ENCODE results near the gene CDH23.

The CDH23 gene

DNA sequence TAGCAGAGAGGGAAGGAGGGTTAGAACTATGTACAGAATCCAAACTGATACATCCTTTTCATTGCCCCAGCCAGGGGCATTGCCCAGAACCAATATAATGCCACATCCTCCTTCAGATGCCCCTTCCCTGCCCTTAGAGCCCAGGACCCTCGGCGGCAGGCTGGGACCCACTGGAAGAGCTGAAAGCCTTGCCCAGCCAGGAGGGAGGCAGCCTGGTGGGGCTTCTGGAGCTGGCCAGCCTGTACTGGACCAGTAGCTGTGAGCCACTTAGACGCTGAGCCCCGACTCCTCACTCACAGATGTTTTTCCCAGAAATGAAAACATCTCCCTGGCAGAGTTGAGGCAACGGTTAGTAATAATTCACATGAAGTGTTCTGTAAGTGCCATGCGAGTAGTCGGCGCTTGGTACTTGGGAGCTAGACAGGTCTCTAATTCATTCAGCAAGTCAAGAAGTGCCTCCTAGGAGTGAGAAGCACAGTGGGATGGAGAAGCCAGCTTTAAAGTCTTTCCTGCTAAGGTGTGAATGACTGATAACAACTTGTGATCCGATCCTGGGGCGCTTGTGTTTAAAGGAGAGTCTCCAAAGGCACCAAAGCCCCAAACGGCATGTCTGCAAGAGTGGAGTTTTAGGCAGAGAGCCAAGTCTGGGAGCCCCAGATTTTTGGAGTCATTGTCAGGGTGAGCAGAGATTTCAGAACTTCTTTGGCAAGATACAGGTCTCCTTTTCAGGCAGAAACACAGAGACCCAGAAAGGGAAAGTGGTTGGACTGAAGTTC lies 366.8 kb downstream of the CDH23 start:
- Mint-ChIP-seq H3K4me3 (no peak overlapping the region), H3K27me3 (ENCODE audit: low read depth, poor library complexity) (peaks cover 11% of the 10 kb centered on the region), H3K9me3 (no peaks in the 10 kb centered on the region), H3K27ac (no peak overlapping the region), H3K36me3 (ENCODE audit: low read depth) (no peaks in the 10 kb centered on the region), H3K4me1 (peaks cover 29% of the 10 kb centered on the region)
- TF ChIP-seq, protein P1, sequence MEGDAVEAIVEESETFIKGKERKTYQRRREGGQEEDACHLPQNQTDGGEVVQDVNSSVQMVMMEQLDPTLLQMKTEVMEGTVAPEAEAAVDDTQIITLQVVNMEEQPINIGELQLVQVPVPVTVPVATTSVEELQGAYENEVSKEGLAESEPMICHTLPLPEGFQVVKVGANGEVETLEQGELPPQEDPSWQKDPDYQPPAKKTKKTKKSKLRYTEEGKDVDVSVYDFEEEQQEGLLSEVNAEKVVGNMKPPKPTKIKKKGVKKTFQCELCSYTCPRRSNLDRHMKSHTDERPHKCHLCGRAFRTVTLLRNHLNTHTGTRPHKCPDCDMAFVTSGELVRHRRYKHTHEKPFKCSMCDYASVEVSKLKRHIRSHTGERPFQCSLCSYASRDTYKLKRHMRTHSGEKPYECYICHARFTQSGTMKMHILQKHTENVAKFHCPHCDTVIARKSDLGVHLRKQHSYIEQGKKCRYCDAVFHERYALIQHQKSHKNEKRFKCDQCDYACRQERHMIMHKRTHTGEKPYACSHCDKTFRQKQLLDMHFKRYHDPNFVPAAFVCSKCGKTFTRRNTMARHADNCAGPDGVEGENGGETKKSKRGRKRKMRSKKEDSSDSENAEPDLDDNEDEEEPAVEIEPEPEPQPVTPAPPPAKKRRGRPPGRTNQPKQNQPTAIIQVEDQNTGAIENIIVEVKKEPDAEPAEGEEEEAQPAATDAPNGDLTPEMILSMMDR (IDR thresholded peaks at IDR 0.05) = no peak
- no peak for DNase-seq

DNA sequence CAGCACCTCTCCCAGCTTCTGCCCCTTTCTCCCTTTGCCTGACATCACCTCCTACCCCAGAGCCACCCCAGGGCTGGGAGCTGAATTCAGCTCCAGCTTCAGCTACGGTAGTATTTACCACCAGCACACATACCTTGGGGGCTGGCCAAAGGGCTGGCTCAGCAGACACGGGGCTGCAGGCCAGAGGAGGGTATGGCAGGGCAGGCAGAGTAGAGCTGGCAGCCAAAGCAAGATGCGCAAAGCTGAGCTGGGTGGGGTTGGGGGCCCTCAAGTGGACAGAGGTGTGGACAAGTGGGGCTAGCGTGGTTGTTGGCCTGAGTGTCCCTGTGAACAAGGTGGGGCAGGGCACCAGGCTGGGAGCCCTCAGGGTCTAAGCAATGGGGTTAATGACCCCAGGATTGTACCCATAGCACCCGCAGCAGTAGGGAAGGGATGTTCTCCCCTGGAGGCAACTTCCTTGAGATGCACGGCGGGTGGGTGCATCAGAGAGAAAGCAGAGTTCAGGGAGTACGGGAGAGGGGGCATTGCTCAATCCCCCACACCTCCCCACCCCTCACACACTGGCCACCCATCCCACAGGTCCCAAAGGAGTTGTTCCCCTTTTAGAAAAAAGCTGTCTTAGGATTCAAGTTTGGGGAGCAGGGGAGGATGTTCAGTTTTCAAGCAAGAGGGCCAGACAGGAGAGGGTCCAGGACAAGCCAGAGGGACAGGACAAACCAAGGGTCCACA lies 368.6 kb downstream of the CDH23 start:
- no peaks in the 10 kb centered on the region for H3K9me3 Mint-ChIP-seq
- peaks cover 11% of the 10 kb centered on the region for H3K27me3 Mint-ChIP-seq (ENCODE audit: low read depth, poor library complexity)
- H3K4me3 Mint-ChIP-seq = no peak overlapping the region
- no peak for DNase-seq
- no peaks in the 10 kb centered on the region for H3K36me3 Mint-ChIP-seq (ENCODE audit: low read depth)
- H3K4me1 Mint-ChIP-seq = peaks cover 35% of the 10 kb centered on the region
- TF ChIP-seq, protein P1 (IDR thresholded peaks at IDR 0.05) = no peak
- peak overlapping the region; percentile 85 for H3K27ac Mint-ChIP-seq

DNA sequence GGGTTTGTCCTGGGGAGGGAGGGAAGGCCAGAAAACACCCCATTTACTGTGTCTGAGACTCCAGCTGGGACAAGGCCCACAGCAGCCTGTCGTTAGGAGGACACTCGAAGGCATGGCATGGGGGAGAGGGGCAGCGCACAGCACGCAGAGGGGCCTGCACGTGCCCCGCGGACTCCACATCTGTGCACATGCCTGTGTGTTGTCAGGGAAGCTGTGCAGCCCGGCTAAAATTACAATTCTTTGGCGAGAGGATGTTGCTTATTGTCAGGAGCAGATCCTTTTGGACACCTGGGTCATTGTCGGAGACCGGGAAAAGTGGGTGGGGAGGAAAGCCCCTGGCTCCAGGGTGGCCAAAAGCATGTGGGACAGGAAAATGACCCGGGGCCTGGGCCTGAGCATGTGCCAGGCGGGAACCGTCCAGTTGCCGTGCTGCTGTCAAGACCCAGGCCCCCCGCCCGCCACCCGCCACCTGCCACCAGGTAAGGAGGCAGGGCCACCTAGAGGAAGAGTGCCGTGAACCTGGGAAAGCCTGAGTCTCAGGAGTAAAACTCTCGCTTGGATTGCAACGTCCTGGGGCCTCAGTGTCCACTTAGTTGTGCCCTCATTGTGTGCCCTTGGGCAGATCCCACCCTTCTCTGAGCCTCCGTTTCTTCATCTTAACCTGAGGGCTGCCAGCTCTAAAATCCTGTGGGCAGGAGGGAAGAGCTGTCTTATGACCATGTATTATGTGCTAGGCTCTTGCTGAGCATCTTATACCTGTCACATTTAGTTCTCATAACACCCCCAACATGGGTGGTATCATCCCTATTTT lies 369.4 kb downstream of the CDH23 start:
- H3K36me3 Mint-ChIP-seq (ENCODE audit: low read depth) = no peaks in the 10 kb centered on the region
- no peak for DNase-seq
- H3K27me3 Mint-ChIP-seq (ENCODE audit: low read depth, poor library complexity) = peaks cover 9% of the 10 kb centered on the region
- peaks cover 35% of the 10 kb centered on the region for H3K4me1 Mint-ChIP-seq
- TF ChIP-seq, protein P1 (IDR thresholded peaks at IDR 0.05) = no peak
- no peak overlapping the region for H3K27ac Mint-ChIP-seq
- no peaks in the 10 kb centered on the region for H3K9me3 Mint-ChIP-seq
- no peak overlapping the region for H3K4me3 Mint-ChIP-seq

DNA sequence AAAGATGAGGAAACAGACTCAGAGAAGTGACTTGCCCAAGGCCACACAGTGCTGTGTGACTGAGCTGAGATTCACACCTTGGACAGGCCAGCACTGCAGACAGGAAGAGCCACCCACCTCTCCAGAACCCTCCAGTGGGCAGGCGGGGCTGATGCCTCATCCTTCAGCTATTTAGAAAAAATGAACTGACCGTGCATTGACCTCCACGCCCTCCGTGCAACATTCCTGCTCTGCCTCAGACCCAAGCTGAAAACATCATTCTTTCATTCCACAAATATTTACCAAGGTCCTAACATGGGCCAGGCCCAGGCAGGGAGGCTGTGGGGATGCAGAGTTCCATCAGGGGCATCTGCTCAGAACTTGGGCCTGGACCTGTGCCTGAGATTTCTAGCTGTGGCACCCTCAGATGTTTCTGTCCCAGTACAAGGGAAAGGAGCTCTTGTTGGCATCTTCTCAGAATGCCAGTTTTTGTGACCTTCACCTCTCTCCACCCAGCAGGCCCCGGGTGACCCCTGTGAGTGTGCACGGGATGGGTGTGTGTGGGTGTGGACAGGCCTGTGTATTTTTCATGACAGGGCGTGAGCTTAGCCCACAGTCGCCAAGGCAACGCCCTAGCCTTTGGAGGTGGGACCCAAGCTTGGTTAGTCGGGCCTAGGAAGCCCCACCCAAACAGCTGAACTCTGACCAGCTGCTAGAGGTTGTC lies 370.1 kb downstream of the CDH23 start:
- H3K27ac Mint-ChIP-seq = no peak overlapping the region
- no peak overlapping the region for H3K4me3 Mint-ChIP-seq
- no peaks in the 10 kb centered on the region for H3K9me3 Mint-ChIP-seq
- peaks cover 17% of the 10 kb centered on the region for H3K27me3 Mint-ChIP-seq (ENCODE audit: low read depth, poor library complexity)
- no peaks in the 10 kb centered on the region for H3K36me3 Mint-ChIP-seq (ENCODE audit: low read depth)
- peaks cover 35% of the 10 kb centered on the region for H3K4me1 Mint-ChIP-seq
- DNase-seq = no peak
- TF ChIP-seq, protein P1 (IDR thresholded peaks at IDR 0.05) = no peak

DNA sequence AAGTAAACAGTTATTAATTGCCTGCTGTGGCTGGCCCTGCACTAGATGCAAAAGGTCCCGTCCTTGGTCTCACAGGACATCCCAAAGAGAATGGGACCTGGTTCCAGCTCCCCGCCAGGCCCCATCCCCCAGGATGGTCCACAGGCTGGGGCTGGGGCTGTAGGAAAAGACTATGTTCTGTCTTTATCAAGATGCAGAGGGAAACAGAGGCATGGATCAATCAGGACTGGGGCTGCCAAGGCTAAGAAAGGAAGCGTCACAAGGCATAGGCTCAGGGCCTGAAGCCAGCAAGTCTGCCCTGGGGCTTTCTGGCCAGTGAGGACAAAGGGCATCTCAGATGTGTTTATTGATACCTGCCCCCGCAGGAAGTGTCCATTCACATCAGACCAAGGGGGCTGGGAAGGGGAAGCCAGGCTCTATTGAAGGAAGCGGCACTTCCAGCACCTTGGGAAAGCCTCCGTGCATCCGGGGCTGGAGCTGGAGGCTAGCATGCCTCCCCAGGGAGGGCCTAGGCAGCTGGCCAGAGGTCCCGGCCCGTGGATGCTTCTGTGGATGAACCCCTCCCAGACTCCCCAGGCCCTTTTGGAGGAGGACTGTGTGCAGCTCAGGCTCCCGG lies 370.8 kb downstream of the CDH23 start:
- TF ChIP-seq, protein P1 (IDR thresholded peaks at IDR 0.05) = no peak
- Mint-ChIP-seq H3K9me3 (no peaks in the 10 kb centered on the region), H3K27me3 (ENCODE audit: low read depth, poor library complexity) (peaks cover 22% of the 10 kb centered on the region), H3K36me3 (ENCODE audit: low read depth) (no peaks in the 10 kb centered on the region), H3K27ac (peak overlapping the region; percentile 46), H3K4me1 (peaks cover 35% of the 10 kb centered on the region), H3K4me3 (peak overlapping the region; percentile 39)
- DNase-seq = no peak
